Immature natural killer cell (primary cell): ENCODE results near the gene DACH1. TPM values are rescaled to one million over a fixed set of nuclear protein-coding genes. Genes with fewer than 3 reads are reported as not detected.
"Not testable (repeated sequence)": the region's sequence is repeated elsewhere in the genome, so short reads cannot be mapped to it uniquely, and the experiment has no call there.

Experiments used
- DNase-seq, 3 donors: peaks; one replicate each; pipeline ENCODE4 v3.0.0; 2022; ENCODE audit warnings: mixed read lengths in 1 of 3
- H3K27ac Mint-ChIP-seq, 6 donors: one replicate each; pipeline ENCODE4 v1.8.0; 2020; ENCODE audit warnings: mixed read lengths in 6 of 6, mild to moderate bottlenecking in 5 of 6, inconsistent platforms in 4 of 6, moderate library complexity in 3 of 6
- H3K27me3 Mint-ChIP-seq, 3 donors: one replicate each; pipeline ENCODE4 v1.8.0; 2020 to 2021; ENCODE audit warnings: low read depth in 3 of 3, mild to moderate bottlenecking in 3 of 3, mixed read lengths in 3 of 3, moderate library complexity in 3 of 3, inconsistent platforms in 1 of 3
- H3K36me3 Mint-ChIP-seq, 3 donors: one replicate each; pipeline ENCODE4 v1.8.0; 2020; ENCODE audit warnings: mixed read lengths in 3 of 3, inconsistent platforms in 2 of 3, mild to moderate bottlenecking in 2 of 3
- H3K4me1 Mint-ChIP-seq, 2 donors: one replicate each; pipeline ENCODE4 v1.8.0; 2020; ENCODE audit warnings: inconsistent platforms in 2 of 2, mild to moderate bottlenecking in 2 of 2, mixed read lengths in 2 of 2, moderate library complexity in 1 of 2
- H3K4me3 Mint-ChIP-seq, 5 donors: one replicate each; pipeline ENCODE4 v1.8.0; 2020; ENCODE audit warnings: mild to moderate bottlenecking in 5 of 5, mixed read lengths in 5 of 5, inconsistent platforms in 3 of 5, moderate library complexity in 3 of 5
- H3K9me3 Mint-ChIP-seq, 6 donors: one replicate each; pipeline ENCODE4 v1.8.0; 2020; ENCODE audit warnings: mild to moderate bottlenecking in 6 of 6, mixed read lengths in 6 of 6, inconsistent platforms in 4 of 6, moderate library complexity in 3 of 6
- polyA plus RNA-seq, 3 donors: library from polyadenylated mRNA; unstranded; fragments of 300-500 nt; fragmentation: Illumina TruSeq; gene quantifications; one replicate each; pipeline ENCODE4 v1.2.3, GENCODE V29; 2021

The DACH1 gene
- under 1 TPM; 0.08 to 0.72 (median 0.32) TPM for polyA plus RNA-seq

GRCh38 chr13:71867131-71867814, at the start of gene DACH1:
TSS of gene DACH1 (minus strand) at chr13:71867204.
- H3K4me3 Mint-ChIP-seq: peak within 1 kb of the TSS; percentile 67 to 83 (median 76)
- H3K36me3 Mint-ChIP-seq: peaks cover 0 to 13% (median 4%) of the 10 kb centered on the region in 3 donors
- peaks cover 2 to 28% (median 6%) of the 10 kb centered on the region in 6 donors for H3K9me3 Mint-ChIP-seq
- peak within 1 kb of the TSS in 3 of 6 donors; percentile 3 to 57 (median 38) for H3K27ac Mint-ChIP-seq
- peaks cover 19 to 31% of the 10 kb centered on the region in 2 donors for H3K4me1 Mint-ChIP-seq
- DNase-seq: peak in 1 of 3 donors; percentile 22
- peaks cover 15 to 29% (median 22%) of the 10 kb centered on the region in 3 donors for H3K27me3 Mint-ChIP-seq

GRCh38 chr13:71913717-71914116, 46.7 kb upstream of the DACH1 start:
- no peak for DNase-seq
- Mint-ChIP-seq H3K36me3 (no peaks in the 10 kb centered on the region), H3K27ac (no peak overlapping the region), H3K9me3 (peaks cover 0 to 10% (median 1%) of the 10 kb centered on the region in 6 donors), H3K27me3 (no peaks in the 10 kb centered on the region), H3K4me3 (no peak overlapping the region), H3K4me1 (no peaks in the 10 kb centered on the region)

DNA sequence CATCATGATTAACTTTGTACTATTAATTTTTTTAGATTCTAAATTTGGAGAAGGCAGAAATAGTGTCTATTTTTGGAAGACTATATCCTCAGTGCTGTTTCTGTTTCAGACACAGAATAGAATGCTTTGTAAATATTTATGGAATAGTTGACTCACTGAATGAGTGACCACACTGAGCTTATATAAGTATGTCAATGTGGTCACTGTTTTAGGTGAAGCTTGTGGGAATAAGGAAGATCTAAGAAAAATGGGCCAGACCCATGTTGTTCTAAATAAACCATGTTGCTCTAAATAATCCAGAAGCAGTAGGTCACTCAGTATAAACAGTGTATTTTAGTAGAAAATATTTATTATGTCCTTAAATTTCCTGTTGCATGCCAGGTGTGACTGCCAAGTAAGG, 45.5 kb upstream of the DACH1 start:
- Mint-ChIP-seq H3K27me3 (no peaks in the 10 kb centered on the region), H3K36me3 (no peaks in the 10 kb centered on the region), H3K9me3 (peaks cover 0 to 9% (median 1%) of the 10 kb centered on the region in 6 donors), H3K4me3 (no peak overlapping the region), H3K4me1 (no peaks in the 10 kb centered on the region), H3K27ac (no peak overlapping the region)
- DNase-seq: no peak

DNA sequence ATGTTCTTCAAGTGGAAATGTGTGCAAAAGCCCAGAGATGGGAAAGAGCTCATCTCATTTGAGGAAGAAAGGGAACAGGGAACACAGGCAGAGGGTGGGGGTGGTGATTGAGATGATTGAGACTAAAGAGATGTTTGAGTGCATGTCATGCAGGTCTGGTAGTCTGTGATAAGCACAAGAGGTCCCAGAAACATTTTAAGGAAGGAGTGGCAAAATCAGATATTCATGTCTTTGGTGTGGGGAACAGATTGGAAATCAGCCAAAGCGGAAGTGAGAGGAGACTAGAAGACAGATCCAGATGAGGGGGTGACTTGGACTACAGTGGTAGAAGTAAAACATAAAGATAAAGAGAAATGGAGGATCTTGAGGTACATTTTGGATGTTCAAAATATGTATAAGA, 39.4 kb upstream of the DACH1 start:
- H3K27me3 Mint-ChIP-seq: no peaks in the 10 kb centered on the region
- no peak for DNase-seq
- no peak overlapping the region for H3K4me3 Mint-ChIP-seq
- H3K9me3 Mint-ChIP-seq: peaks cover 0 to 5% (median 1%) of the 10 kb centered on the region in 6 donors
- no peaks in the 10 kb centered on the region for H3K4me1 Mint-ChIP-seq
- H3K36me3 Mint-ChIP-seq: no peaks in the 10 kb centered on the region
- H3K27ac Mint-ChIP-seq: no peak overlapping the region

GRCh38 chr13:71902676-71903075, 35.7 kb upstream of the DACH1 start:
- Mint-ChIP-seq H3K27ac (no peak overlapping the region), H3K36me3 (no peaks in the 10 kb centered on the region), H3K27me3 (peaks cover 0 to 1% (median 0%) of the 10 kb centered on the region in 3 donors), H3K4me3 (no peak overlapping the region), H3K4me1 (no peaks in the 10 kb centered on the region), H3K9me3 (peaks cover 0 to 8% (median 4%) of the 10 kb centered on the region in 6 donors)
- DNase-seq: no peak

DNA sequence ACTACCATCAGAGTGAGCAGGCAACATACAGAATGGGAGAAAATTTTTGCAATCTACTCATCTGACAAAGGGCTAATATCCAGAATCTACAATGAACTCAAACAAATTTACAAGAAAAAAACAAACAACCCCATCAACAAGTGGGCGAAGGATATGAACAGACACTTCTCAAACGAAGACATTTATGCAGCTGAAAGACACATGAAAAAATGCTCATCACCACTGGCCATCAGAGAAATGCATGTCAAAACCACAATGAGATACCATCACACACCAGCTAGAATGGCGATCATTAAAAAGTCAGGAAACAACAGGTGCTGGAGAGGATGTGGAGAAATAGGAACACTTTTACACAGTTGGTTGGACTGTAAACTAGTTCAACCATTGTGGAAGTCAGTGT, 26.5 kb upstream of the DACH1 start:
- DNase-seq, H3K4me1 Mint-ChIP-seq, H3K27me3 Mint-ChIP-seq, H3K27ac Mint-ChIP-seq, H3K4me3 Mint-ChIP-seq, H3K36me3 Mint-ChIP-seq: not testable (repeated sequence)
- peaks cover 5 to 21% (median 7%) of the 10 kb centered on the region in 6 donors for H3K9me3 Mint-ChIP-seq

- Mint-ChIP-seq H3K4me3 (no peak overlapping the region), H3K4me1 (no peaks in the 10 kb centered on the region), H3K27me3 (no peaks in the 10 kb centered on the region), H3K27ac (no peak overlapping the region), H3K9me3 (peaks cover 0 to 10% (median 3%) of the 10 kb centered on the region in 6 donors), H3K36me3 (no peaks in the 10 kb centered on the region)
- no peak for DNase-seq
Observed at GRCh38 chr13:71886880-71887279, 19.9 kb upstream of the DACH1 start.

- Mint-ChIP-seq H3K4me1 (peaks cover 0 to 6% of the 10 kb centered on the region in 2 donors), H3K27me3 (peaks cover 0 to 2% (median 0%) of the 10 kb centered on the region in 3 donors), H3K27ac (no peak overlapping the region), H3K9me3 (peaks cover 0 to 9% (median under 1%) of the 10 kb centered on the region in 6 donors), H3K36me3 (no peaks in the 10 kb centered on the region), H3K4me3 (no peak overlapping the region)
- DNase-seq: no peak
Observed at GRCh38 chr13:71882120-71882519, 15.1 kb upstream of the DACH1 start.

GRCh38 chr13:71880753-71881541, 13.9 kb upstream of the DACH1 start:
- Mint-ChIP-seq H3K4me3 (no peak overlapping the region), H3K27me3 (peaks cover 0 to 2% (median 0%) of the 10 kb centered on the region in 3 donors), H3K4me1 (peaks cover 0 to 6% of the 10 kb centered on the region in 2 donors), H3K27ac (no peak overlapping the region), H3K36me3 (no peaks in the 10 kb centered on the region), H3K9me3 (peaks cover 0 to 9% (median 0%) of the 10 kb centered on the region in 6 donors)
- no peak for DNase-seq

DNA sequence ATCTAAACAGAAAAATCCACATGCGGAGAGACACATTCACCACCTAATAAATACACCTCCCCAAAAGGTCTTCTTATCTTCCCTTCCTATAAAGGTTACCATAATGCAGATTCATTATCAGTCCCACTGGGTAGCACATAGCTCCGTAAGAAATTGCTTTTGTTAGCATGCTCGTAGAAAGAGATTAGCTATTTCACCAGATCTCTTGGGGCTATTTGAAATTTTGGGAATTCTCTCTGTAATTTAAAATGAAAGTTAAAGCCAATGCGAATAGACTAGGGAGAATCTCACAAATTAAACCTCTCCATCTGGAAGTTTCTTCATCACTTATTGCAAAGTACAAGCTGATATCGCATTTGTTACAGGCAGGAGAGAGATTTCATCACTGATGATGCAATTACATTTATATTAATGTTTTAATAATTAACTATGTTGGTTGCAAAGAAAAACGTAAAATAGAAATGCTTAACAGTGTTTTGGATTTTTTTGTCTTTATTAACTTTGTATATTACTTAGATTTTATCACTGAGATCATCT, 12.9 kb upstream of the DACH1 start:
- no peak overlapping the region for H3K27ac Mint-ChIP-seq
- peaks cover 0 to 7% (median 0%) of the 10 kb centered on the region in 6 donors for H3K9me3 Mint-ChIP-seq
- peaks cover 0 to 2% (median 0%) of the 10 kb centered on the region in 3 donors for H3K27me3 Mint-ChIP-seq
- H3K36me3 Mint-ChIP-seq: no peaks in the 10 kb centered on the region
- DNase-seq: no peak
- H3K4me1 Mint-ChIP-seq: peaks cover 0 to 6% of the 10 kb centered on the region in 2 donors
- H3K4me3 Mint-ChIP-seq: no peak overlapping the region

DNA sequence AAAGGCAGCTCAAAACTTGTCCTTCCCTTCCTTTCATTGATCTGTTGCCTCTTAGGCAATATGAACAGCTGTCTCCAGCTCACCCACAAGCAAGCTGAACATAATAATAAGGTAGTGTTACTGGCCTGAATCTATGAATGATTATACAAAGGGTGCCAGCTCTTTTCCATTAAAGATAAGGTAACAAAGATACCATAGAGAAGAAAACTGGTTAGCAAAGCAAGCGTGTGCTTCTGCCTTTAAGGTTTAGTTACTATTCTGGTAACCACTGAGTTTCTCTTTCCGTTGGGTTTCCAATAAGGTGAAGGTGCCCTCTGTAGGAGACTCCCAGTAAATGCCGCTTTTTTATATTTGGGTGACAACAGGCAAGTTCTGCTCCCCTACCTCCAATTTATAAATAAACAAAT, 12.1 kb upstream of the DACH1 start:
- no peak for DNase-seq
- H3K4me1 Mint-ChIP-seq: peaks cover 0 to 6% of the 10 kb centered on the region in 2 donors
- H3K27me3 Mint-ChIP-seq: peaks cover 0 to 7% (median 0%) of the 10 kb centered on the region in 3 donors
- H3K36me3 Mint-ChIP-seq: no peaks in the 10 kb centered on the region
- H3K9me3 Mint-ChIP-seq: peaks cover 0 to 9% (median 0%) of the 10 kb centered on the region in 6 donors
- H3K4me3 Mint-ChIP-seq: no peak overlapping the region
- no peak overlapping the region for H3K27ac Mint-ChIP-seq

DNA sequence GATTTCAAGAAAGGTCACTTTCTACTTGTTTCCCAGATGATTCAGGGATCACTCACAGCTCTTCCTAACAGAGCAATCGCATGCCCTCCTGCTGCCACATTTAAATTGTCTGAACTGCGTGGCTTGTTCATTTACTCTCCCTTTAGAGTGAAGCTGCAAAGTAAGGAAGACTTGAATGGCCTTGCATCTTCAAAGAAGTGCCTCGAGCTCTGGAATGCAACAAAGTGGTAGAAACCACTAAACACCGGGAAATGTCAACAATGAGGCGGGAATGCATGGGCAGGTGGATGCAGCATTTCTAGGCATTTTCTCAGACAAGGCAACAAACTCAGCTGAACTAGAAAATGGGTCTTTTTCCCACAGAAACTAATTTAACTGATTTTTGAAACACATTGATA, 10.3 kb upstream of the DACH1 start:
- H3K4me3 Mint-ChIP-seq: no peak overlapping the region
- H3K36me3 Mint-ChIP-seq: no peaks in the 10 kb centered on the region
- H3K4me1 Mint-ChIP-seq: peaks cover 0 to 6% of the 10 kb centered on the region in 2 donors
- H3K27ac Mint-ChIP-seq: no peak overlapping the region
- H3K9me3 Mint-ChIP-seq: peaks cover 0 to 9% (median 0%) of the 10 kb centered on the region in 6 donors
- H3K27me3 Mint-ChIP-seq: peaks cover 0 to 7% (median 0%) of the 10 kb centered on the region in 3 donors
- no peak for DNase-seq

GRCh38 chr13:71876648-71877255, 9.7 kb upstream of the DACH1 start:
- no peak for DNase-seq
- H3K36me3 Mint-ChIP-seq: no peaks in the 10 kb centered on the region
- peaks cover 0 to 7% (median 0%) of the 10 kb centered on the region in 3 donors for H3K27me3 Mint-ChIP-seq
- H3K4me1 Mint-ChIP-seq: peaks cover 0 to 6% of the 10 kb centered on the region in 2 donors
- no peak overlapping the region for H3K4me3 Mint-ChIP-seq
- peaks cover 0 to 9% (median 2%) of the 10 kb centered on the region in 6 donors for H3K9me3 Mint-ChIP-seq
- H3K27ac Mint-ChIP-seq: no peak overlapping the region
